CD4-positive, alpha-beta T cell treated with Interleukin-1 beta for 1 hour (primary cell): ENCODE results near the gene KLHDC4.

Source experiments
- DNase-seq, 2 donors: peaks; one replicate each; pipeline ENCODE4 v3.0.0-alpha.2; 2020 to 2022

KLHDC4 gene

DNA sequence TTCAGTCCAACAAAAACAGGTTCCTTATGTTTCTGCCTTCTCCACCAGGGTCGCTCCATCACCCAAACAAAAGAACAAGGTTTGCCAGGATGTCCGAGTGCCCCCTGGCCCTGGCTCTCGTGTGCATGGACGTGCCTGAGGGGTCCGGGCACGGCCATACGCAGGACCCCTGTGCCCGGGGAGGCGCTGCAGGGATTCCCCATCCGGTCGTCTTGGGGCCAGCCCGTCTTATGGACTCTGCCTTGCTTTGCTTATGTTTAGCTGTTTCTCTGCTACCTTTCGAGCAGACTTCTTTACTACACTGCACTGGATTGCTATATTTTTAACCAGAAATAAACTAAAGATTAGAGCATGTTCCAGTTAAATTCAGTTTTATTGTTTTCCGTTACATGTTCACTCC, 68.0 kb downstream of the KLHDC4 start:
- no peak for DNase-seq

DNA sequence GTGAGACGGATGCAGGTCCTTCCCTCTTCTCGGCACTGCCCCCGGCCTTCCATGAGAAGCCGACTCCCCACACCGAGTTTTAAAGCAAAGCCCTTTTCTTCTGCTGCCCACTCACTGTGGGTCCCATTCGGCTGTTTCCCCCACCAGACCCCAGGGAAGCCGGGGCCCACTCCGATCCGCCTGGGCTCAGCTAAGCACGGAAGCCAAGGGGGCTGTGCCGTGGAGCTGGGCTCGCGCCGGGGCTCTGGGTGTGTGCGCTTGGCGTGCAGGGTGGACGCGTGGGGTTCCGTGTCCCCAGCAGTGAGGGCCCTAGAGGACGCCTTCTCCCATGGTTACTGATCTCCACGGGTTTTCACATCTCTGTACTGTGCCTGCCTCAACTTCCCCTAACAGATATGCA, 68.5 kb downstream of the KLHDC4 start:
- DNase-seq = no peak

DNA sequence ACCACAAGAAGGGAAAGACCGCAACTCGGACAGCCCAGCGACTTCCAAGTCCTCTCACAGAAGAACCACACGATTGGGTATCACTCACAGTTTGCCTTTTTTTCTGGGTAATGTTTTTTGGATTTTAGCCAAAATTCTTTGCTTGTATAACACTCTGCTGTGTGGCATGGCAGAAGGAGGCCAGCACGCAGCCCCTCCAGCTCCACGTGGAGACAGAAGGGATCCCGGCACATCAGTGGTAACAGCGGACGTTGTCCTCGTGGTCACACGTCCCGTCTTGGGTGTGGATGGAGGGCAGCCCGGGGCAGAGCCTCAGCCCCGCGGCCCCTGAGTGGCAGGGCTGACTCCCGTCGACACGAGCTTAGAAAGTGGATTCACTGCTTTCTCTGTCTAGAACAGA, 69.1 kb downstream of the KLHDC4 start:
- DNase-seq = no peak

DNA sequence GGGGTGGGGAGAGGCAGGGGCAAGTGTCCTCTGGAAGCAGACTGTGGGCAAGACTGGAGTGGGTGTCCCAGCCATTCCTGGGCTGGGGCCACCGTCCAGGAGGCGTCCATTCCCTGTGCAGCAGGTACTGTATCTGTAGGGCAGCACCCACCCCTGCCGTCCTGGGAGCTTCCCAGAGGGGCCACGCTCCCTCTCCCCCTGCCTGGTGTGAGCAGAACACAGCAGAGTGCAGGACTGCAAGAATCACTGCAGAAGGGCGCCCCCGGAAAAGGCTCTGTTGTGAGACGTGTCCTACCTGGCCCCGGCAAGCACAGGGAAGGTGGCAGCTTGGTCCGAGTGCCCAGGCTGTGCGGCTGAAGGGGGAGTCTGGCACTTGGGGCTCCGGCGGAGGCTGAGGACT, 70.3 kb downstream of the KLHDC4 start:
- DNase-seq = no peak

DNA sequence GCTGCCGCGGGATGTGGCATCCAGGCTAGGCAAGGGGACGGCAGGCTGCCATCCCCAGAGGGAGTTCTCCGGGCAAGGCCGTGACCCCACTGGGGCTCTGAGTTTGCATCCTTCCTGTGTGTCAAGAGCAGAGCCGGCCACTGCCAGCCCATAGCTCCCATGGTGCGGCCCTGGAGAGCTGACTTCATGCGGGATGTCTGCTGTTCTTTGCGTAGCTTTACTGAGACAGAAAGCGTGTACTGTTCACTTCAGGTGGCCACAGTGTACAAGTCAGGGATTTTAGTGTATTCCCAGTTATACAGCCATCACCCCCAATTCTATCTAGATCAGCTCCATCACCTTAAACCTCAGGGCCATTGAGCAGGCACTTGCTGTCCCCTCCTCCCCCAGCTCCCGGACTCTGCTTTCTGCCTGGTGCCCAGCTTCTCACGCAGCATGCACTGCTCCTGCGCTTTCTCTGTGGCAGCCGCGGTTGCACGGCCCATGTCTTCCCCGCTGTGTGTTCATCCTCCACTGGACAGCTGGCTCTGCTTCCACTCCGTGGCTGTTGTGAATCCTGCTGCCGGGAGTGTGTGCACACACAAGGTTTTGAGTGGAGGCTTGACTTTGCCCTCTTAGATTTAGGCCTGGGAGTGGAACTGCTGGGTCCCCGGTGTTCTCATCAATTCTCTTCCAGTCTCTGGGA, 71.2 kb downstream of the KLHDC4 start:
- no peak for DNase-seq

DNA sequence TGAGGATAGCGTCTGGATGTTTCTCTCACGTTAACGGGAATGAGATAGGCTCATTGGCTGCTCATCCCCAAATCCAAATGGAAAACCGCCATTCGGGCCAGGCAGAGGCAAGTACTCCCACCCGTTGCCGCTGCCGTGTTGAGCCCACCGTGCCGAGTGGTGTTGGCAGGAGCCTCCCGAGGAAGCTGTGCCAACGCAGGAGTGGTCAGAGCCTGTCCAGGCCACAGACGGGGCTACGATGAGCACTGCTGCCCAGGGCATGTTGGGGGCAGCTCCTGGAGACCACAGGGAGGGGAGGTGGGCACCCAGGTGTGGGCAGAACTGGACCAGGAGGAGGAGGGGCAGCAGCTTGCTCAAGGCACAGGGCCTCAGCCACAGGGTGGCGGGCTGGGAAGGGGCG, 72.0 kb downstream of the KLHDC4 start:
- no peak for DNase-seq

DNA sequence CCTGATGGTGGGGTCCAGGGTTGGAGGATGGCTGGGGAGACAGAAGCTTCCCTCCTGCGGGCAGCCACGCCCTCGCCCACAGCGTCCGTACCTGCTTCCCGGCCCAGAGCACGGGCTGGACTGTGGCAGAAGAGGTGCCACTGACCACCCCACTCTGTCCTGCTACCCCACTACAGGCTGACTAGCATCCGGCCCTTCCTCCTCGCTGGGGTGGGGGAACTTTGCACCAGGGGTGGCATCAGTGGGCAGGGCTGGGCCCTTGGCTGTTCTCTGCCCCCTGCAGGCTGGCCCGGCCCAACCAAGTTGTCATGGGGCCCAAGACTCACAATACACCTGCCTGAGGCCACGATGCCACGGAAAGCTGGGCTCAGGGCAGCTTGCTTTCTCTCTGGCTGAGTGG, 73.0 kb downstream of the KLHDC4 start:
- DNase-seq = no peak

DNA sequence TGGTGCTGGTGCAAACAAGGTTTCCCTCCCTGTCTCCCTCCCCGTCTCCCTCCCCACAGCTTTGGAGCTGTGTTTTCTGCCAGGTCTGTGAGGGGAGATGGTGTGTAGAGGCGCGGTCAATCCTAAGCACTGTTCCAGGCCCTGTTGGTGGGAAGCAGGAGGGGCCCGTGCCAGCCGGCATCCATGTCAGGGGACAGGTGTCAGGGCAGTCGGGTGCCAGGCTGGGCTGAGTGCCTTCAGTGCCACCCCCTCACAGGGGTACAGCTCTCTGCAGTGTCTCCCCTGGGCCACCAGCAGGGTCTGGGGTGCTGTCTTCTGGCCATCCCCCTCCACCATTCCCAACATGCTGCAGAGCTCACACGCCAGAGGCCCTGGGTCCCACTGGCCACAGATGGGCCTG, 73.6 kb downstream of the KLHDC4 start:
- no peak for DNase-seq

DNA sequence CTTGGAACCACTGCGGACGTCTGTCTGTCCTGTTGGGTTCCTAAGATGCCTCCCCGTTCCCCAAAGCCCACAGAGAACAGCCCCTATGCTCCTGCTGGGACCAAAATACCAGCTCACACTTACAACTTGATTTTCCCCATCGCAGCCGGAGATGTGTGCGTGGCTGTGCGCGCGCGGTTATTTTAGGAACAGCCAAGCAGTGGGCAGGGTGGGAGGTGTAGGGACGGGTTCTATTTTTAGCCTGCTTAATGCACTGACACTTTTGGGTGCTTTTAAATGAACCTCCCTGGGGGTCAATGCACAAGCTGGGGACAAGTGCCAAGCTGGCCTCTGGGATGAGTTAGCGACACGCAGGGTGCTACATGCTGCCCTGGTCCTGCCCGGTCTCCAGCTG, 74.1 kb downstream of the KLHDC4 start:
- DNase-seq = no peak

DNA sequence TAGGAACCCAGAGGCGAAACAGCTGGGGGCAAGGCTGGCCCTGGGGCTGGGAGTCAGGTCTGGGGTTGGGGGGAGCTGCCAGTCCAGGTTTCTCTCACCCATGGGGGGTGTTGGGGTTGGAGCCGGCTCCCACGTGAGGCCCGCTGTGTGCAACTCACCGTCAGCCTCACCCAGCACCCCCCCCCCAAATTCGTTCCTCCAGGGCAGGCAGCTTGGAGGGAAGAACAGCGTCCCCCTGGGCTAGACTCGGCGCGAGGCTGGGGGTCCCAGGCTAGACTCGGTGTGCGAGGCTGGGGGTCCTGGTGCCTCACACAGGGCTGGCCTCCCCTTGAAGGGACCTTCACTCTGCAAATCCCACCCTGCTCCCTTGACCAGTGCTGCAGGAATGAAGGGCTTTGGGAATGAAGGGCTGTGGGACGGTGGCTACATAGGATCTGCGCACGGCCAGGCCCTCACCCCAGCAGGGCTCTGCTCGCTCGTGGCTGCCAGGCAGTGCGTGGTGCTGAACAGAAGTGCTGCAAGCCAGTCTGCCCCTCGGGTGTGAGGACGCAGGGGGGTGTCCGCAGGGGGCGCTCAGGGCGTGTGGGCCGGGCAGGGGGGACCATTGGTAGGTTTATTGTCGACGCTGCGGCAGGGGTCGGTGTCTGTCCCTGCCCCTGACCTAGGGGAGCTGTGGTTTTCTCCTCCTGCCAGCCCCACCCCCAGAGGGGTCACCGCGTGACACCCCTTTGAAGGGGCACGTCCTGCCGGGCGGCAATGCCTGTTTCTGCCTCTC, 74.7 kb downstream of the KLHDC4 start:
- no peak for DNase-seq

DNA sequence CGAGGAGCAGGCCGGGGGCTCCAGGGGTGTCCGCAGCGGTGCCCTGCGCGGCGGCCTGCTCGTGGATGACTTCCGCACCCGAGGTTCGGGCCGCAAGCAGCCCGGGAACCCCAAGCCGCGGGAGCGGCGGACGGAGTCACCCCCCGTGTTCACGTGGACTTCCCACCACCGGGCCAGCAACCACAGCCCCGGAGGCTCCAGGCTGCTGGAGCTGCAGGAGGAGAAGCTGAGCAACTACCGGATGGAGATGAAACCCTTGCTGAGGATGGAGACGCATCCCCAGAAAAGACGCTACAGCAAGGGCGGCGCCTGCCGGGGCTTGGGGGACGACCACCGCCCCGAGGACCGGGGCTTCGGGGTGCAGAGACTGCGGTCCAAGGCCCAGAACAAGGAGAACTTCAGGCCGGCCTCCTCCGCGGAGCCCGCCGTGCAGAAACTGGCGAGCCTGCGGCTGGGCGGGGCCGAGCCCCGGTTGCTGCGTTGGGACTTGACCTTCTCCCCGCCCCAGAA, 75.8 kb downstream of the KLHDC4 start:
- no peak for DNase-seq

DNA sequence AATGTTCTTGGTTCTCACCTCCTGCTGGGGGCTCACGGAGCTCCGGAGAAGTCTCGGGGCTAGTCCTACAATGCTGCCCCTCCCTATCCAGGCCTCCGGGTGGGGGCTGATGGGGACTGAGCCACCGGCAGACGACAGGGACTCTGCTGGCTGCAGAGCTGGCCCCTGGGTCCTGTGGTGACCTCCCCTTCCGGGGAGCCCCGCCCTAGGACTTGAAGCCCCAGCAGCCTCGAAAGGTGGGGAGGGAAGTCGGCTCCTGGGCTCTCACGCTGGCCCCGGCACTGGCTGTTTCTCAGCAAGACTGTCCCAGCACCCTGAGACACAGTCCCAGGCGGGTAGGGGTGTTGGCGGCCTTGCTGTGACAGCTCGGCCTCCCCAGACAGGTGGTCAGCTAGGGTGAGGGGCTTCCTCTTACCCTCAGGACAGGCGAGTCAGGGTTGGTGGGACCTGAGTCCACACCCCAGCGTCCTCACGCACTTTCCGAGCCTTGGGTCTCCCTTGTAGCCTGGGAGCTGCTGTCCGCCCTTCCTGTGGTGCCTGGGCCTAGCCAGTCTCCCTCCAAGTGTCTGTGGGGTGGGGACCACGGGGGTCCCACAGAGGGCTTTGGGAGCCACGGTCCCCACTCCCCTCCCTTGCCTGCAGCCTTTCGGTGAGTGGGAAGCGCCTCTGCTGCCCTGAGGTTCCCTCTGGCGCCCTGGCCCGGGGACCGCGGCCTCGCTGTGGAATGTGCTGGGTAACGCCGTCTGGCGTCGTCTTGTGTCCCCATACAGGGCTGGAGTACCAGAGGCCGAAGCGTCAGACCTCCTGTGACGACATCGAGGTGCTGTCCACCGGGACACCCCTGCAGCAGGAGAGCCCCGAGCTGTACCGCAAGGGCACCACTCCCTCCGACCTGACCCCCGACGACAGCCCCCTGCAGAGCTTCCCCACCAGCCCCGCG, 76.6 kb downstream of the KLHDC4 start:
- DNase-seq = no peak

DNA sequence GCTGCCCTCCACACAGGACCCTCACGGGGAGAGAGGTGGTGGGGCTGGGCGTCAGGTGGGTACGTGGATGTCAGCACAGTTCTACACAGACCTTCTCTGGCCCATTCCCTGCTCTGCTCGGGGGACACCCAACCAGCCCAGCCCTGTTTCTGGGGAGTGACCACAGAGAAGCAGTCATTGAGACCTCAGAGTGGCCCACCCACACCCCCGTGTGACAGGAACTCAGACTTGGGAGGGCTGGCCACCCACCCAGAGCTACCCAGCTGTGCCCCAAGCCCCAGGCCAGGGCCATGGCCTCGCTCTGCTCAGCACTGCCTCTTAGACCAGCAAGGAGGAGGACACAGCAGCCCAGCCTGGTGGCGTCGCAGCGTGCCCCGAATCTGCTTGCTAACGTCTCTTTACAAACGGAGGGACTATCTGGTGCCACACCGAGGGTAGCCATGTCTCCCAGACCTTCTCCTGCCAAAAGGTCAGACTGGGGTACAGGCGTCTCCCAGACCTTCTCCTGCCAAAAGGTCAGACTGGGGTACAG, 77.7 kb downstream of the KLHDC4 start:
- DNase-seq = no peak

DNA sequence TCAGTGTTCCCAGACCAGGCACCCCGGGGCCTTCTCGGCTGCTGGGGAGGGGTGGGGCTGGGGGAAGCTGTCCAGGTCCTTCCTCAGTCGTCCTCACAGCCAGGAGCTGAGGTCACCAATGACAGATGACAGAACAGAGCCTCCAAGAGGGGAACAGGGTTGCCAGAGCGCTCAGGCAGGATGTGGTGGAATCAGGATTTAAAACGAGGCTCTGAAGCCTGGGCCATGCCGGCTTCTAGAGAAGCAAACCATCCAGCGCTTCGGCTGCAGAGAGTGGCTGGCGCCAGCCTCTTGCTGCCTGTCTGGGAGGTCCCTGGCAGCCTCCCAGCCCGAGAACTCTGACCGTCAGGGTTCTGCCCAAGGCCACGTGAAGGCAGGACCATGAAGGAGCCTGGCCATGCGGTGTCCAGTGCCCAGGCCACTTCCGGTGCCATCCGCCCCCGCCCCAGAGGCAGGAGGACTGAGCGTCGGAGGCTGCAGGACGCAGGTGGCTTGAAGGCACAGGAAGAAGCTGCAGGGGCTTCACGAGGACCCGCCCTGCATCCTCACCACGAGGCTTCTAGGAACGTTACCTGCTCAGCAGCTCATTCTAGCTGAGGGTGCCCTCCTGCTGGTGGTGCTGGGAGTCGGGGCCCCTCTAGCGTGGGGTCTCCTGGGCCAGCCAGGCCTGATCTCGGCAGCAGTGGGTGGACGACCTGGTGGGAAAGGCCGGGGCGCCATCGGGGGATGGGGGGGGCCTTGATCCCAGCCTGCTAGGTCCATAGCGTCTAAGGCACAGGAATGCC, 78.5 kb downstream of the KLHDC4 start:
- no peak for DNase-seq

DNA sequence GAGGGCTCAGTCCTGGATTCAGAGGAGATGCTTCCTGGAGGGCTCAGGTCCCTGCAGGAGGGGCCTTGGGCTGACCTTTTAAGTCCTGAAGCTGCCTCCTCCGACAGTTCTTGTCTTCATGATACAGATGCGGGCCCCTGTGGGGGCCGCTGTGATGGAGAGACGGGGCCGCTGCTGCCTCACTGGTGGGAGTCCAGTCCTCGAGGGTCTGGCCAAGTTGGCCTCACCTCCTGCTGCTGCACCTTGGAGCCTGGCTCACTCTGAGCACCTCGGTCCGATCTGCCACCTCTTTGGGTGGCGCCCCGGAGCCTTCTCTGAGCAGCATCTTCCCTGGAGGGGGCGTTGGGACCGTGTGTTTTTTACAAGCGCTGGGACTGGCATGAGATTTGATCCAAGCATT, 79.1 kb downstream of the KLHDC4 start:
- no peak for DNase-seq

DNA sequence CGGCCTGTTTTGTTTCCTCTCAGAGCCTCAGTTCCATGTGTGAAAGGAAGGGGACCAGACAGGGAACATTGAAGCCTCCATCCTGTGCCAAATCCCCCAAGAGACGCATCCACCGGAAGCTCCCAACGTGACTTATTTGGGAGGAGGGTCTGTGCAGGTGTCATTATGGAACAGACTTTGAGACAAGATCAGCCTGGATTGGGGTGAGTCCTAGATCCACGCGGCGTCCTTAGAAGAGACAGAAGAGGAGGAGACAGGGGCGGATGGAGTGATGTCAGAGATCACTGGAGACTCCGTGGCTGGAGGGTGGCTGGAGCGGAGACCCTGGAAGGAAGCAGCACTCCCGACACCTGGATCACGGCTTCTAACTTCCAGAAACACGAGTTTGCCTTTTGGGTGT, 80.0 kb downstream of the KLHDC4 start:
- no peak for DNase-seq

DNA sequence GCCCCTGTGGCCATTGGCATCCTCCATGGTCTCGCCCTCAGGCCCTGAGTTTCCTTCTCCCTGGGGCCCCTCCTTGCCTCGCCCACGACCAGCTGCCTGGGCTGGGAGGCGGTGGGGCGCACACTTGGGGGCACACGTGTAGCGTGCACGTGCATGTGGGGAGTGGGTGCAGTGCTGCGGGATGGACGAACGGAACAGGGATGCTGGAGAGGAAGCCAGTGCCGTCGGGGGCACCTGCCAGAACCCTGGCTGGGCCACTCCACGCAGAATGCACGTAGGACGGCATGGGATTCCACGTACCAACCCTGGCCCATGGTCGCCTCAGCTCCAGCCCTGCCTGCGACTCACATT, 80.4 kb downstream of the KLHDC4 start:
- no peak for DNase-seq

DNA sequence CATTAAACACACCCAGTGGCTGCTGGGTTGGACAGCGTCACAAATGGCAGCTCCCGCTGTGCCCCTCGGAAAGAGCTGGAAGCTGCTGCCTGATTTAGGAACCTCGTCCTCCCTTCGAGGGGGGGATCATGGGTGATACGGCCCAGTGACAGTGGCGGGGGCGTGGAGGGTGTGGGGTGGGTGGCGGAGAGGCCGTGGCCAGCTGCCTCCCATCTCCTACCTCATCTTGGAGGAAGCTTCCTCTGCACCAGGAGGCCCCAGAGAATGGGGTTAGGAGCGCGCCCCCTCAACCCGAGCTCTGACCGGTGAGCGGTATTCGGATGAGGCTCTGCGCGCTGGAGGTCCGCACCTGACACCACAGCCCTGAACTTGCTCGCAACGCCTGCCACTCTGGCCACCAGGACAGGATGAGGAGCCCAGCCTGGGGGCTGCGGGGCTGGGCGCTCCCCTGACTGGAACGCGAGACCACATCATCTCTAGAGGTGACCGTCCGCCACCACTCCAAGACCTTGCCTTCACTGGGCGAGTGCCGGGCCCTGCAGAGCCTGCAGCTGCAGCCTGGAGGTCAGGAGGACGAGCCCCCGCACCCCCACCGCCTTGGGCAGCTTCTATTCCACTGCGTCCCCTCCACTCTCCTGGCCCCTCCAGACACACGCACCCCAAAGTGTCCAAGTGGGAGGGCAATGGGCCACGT, 80.9 kb downstream of the KLHDC4 start:
- DNase-seq = no peak

DNA sequence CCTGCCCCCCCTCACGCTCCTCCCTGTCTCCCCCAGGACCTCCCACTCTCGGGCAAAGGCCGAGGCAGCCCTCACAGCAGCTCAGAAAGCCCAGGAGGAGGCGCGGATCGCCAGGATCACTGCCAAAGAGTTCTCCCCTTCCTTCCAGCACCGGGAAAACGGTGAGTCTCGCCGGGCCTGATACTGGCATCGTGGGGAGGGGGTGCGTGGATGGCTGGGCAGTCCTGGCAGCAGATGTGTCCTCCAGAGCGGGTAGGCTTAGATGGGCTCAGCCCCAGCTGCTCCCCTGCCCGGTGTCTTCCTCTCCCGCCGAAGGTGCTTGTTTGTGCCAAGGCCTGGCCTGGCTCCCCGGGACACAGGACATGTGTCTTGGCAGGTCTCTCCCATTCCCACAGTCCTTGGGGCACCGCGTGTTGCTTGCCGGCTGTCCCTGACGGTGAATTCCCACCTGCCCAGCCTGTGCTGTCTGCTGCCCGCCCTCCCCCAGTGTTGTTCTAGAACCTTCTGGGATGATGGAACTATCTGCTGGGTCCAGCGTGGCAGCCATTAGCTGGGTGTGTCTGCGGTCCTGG, 81.6 kb downstream of the KLHDC4 start:
- no peak for DNase-seq

DNA sequence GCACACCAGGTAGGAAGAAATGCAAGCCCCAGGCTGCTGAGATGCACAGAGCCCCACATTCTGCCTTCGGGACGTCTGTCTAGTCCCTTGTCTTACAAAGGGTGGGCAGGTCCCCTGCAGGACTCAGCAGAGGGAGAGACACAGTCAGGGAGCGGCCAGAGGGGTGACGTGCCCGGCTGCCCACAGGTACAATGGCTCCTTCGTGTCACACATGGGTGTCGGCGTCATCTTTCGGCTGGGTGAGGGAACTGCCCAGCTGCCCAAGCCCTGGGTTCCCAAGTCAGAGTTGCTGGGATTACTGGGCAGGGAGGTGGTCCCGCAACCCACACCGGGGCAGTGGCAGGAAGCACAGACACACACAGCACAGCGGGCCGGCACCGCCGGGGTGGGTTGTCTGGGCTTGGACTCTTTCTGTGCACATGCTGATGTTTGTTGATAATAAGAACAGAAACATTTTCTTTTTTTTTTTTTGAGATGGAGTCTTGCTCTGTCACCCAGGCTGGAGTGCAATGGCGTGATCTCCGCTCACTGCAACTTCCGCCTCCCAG, 82.9 kb downstream of the KLHDC4 start:
- no peak for DNase-seq

DNA sequence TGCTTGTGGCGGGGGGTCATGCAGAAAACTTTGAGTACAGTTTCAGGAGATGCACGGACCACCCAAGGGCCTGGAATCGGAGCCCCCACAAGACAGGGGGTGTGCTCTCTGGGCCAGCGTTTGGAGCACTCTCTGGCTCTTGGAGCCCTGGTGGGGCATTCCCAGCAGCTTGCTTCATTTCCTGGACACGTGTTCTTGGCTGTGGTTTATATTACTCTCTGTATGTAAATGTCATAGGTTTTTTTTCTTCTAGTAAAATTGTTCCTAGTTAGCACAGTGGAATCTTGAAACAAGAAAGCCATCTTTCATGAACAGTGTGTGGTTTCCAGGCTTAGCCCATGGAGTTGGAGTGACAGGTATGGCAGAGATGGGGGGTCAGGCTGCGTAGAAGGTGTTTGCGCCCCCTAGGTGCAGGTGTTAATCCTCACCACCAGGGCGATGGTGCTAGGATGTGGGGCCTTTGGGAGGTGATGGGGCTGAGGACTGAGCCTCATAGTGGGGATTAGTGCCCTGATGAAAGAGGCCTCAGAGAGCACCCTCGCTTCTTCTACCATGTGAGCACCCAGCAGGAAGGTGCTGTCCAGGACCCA, 83.7 kb downstream of the KLHDC4 start:
- no peak for DNase-seq
